ENCODE measurements around the gene RNASE8.
"Not testable (repeated sequence)": the region's sequence is repeated elsewhere in the genome, so short reads cannot be mapped to it uniquely, and the experiment has no call there.

Gene RNASE8

GRCh38 chr14:21030531-21030930, 27.1 kb upstream of the RNASE8 start:
- DNase-seq (ENCODE audit: low spot score) = no peak

- no peak for DNase-seq (ENCODE audit: low spot score)
Measured at GRCh38 chr14:21032326-21033132, 25.1 kb upstream of the RNASE8 start.

- DNase-seq (ENCODE audit: low spot score) = no peak
Measured at GRCh38 chr14:21033133-21033698, 24.4 kb upstream of the RNASE8 start.

GRCh38 chr14:21034707-21035106, 22.9 kb upstream of the RNASE8 start, which contains the start of gene RNASE13:
TSS of gene RNASE13 (minus strand) at chr14:21034807. CDS start at chr14:21034288, 519 bp downstream.
- no peak for DNase-seq (ENCODE audit: low spot score)

- DNase-seq (ENCODE audit: low spot score) = no peak
Measured at GRCh38 chr14:21036751-21037150, 20.9 kb upstream of the RNASE8 start.

- DNase-seq (ENCODE audit: low spot score) = no peak
Measured at GRCh38 chr14:21037156-21037555, 20.5 kb upstream of the RNASE8 start.

- peak; percentile 71 for DNase-seq (ENCODE audit: low spot score)
Measured at GRCh38 chr14:21038441-21039422, 18.9 kb upstream of the RNASE8 start.

- peak; percentile 78 for DNase-seq (ENCODE audit: low spot score)
Measured at GRCh38 chr14:21039585-21040369, 17.8 kb upstream of the RNASE8 start.

GRCh38 chr14:21040370-21040925, 17.2 kb upstream of the RNASE8 start:
- DNase-seq (ENCODE audit: low spot score) = no peak

- DNase-seq (ENCODE audit: low spot score) = not testable (repeated sequence)
Measured at GRCh38 chr14:21040941-21041340, 16.7 kb upstream of the RNASE8 start.

GRCh38 chr14:21041676-21042433, 15.8 kb upstream of the RNASE8 start, which contains the start of gene RNASE7:
TSS of gene RNASE7 (plus strand) at chr14:21042362. CDS start at chr14:21042993, 631 bp downstream.
- DNase-seq (ENCODE audit: low spot score) = peak; percentile 55

- no peak for DNase-seq (ENCODE audit: low spot score)
Measured at GRCh38 chr14:21042918-21043317, 14.7 kb upstream of the RNASE8 start.

- DNase-seq (ENCODE audit: low spot score) = no peak
Measured at GRCh38 chr14:21043387-21043973, 14.1 kb upstream of the RNASE8 start.

- no peak for DNase-seq (ENCODE audit: low spot score)
Measured at GRCh38 chr14:21043974-21044618, 13.5 kb upstream of the RNASE8 start.

GRCh38 chr14:21047378-21047781, 10.2 kb upstream of the RNASE8 start:
- peak; percentile 72 for DNase-seq (ENCODE audit: low spot score)

- no peak for DNase-seq (ENCODE audit: low spot score)
Measured at GRCh38 chr14:21048638-21049037, 9.0 kb upstream of the RNASE8 start.

GRCh38 chr14:21049271-21049673, 8.3 kb upstream of the RNASE8 start:
- peak; percentile 40 for DNase-seq (ENCODE audit: low spot score)

- DNase-seq (ENCODE audit: low spot score) = no peak
Measured at GRCh38 chr14:21050597-21050996, 7.0 kb upstream of the RNASE8 start.

All from AG20443 (cell line).